ENCODE data around the gene TRMT2B. TPM values are rescaled to one million over a fixed set of nuclear protein-coding genes. Genes with fewer than 3 reads are reported as not detected.

The TRMT2B gene
- total RNA-seq, 4 donors from 2014 or later = 14.9 to 25.4 (median 21.7) TPM

DNA sequence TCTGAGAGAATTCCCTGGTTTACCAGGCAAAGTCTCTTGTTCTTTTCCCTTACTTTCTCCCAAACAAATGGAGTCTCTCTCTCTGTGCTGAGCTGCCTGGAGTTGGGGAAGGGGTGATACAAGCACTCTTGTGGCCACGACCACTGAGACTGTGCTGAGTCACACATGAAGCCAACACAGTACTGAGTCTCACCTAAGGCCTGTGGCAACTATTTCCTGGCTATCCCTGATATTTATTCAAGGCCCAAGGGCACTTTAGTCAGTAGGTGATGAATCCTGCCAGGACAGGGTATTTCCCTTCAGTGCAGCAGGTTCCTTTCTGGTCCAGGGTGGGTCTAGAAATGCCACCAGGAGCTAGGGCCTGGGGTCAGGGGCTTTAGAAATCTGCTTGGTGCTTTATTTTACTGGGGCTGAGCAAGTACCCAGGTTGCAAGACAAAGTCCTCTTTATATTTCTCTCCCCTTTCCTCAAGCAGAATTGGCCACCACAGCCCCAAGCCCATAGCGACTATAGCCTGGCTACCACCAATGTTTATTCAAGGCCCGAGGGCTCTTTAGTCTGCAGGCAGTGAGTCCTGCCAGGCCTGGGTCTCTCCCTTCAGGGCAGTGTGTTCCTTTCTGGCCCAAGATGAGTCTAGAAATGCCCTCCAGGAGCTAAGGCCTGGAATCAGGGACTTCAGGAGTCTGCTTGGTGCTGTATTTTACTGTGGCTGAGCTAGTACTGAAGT is 71.9 kb downstream of the TRMT2B start:
- Histone ChIP-seq H3K27ac (no peak overlapping the region), H3K36me3 (no peaks in the 10 kb centered on the region), H3K9me3 (no peaks in the 10 kb centered on the region), H3K27me3 (no peaks in the 10 kb centered on the region), H3K4me1 (no peaks in the 10 kb centered on the region), H3K4me3 (no peak overlapping the region)
- in situ Hi-C loops (cut with MboI; ENCODE audit: low pct_ligation_motif_present in 1 of 4, low pct_unique_long_range_greater_than_20kb in 1 of 4, low sequenced_read_pairs in 3 of 4) (no loop called here), intact Hi-C loops (cut with DNase I; ENCODE audit: low total_unique reads) (no loop called here)
- TF ChIP-seq POLR2A (IDR thresholded peaks at IDR 0.05) = no peak
- no peak for TF ChIP-seq POLR2AphosphoS5 (IDR thresholded peaks at IDR 0.05)
- TF ChIP-seq EP300 (IDR thresholded peaks at IDR 0.05; ENCODE audit: low read depth) = no peak
- TF ChIP-seq, protein P1, sequence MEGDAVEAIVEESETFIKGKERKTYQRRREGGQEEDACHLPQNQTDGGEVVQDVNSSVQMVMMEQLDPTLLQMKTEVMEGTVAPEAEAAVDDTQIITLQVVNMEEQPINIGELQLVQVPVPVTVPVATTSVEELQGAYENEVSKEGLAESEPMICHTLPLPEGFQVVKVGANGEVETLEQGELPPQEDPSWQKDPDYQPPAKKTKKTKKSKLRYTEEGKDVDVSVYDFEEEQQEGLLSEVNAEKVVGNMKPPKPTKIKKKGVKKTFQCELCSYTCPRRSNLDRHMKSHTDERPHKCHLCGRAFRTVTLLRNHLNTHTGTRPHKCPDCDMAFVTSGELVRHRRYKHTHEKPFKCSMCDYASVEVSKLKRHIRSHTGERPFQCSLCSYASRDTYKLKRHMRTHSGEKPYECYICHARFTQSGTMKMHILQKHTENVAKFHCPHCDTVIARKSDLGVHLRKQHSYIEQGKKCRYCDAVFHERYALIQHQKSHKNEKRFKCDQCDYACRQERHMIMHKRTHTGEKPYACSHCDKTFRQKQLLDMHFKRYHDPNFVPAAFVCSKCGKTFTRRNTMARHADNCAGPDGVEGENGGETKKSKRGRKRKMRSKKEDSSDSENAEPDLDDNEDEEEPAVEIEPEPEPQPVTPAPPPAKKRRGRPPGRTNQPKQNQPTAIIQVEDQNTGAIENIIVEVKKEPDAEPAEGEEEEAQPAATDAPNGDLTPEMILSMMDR (IDR thresholded peaks at IDR 0.05) = no peak
- DNase-seq = no peak
- 81% methylated on average over 3 of the region's 3 CpGs; no CpG with 5 or more reads in 1 of the 2 donors for WGBS, 2 donors (ENCODE audit: low coverage in 1 of 2)

DNA sequence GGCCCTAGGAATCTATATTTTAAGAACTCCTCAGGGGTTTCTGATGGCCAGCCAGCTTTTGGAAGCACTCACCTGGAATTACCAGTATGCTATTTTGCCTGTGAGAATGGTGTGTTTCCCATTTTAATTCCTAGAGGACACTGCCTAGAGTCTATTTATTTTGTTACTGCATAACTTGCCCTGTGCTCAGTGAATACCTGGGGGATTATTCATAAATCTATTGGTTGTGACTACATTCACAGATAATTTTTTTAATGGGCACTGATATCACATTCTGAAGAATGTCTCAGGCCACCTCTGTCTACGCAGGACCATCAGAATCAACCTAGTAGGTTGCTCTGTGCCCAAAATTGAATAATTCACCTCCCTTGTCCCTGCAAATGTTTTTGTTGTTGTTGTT is 75.7 kb downstream of the TRMT2B start:
- no peaks in the 10 kb centered on the region for H3K36me3 ChIP-seq
- no peak for DNase-seq
- 92% methylated on average over 1 of the region's 1 CpG; no CpG with 5 or more reads in 1 of the 2 donors for whole genome bisulfite sequencing, 2 donors (ENCODE audit: low coverage in 1 of 2)
- intact Hi-C loops (cut with DNase I; ENCODE audit: low total_unique reads) (no loop called here), in situ Hi-C loops (cut with MboI; ENCODE audit: low pct_ligation_motif_present in 1 of 4, low pct_unique_long_range_greater_than_20kb in 1 of 4, low sequenced_read_pairs in 3 of 4) (no loop called here)
- H3K4me1 ChIP-seq = no peaks in the 10 kb centered on the region
- H3K9me3 ChIP-seq = no peaks in the 10 kb centered on the region
- no peaks in the 10 kb centered on the region for H3K27me3 ChIP-seq
- H3K4me3 ChIP-seq = no peak overlapping the region
- H3K27ac ChIP-seq = no peak overlapping the region
- no peak for TF ChIP-seq POLR2AphosphoS5 (IDR thresholded peaks at IDR 0.05)
- no peak for TF ChIP-seq EP300 (IDR thresholded peaks at IDR 0.05; ENCODE audit: low read depth)
- TF ChIP-seq POLR2A (IDR thresholded peaks at IDR 0.05) = no peak
- TF ChIP-seq, protein P1 (IDR thresholded peaks at IDR 0.05) = no peak

DNA sequence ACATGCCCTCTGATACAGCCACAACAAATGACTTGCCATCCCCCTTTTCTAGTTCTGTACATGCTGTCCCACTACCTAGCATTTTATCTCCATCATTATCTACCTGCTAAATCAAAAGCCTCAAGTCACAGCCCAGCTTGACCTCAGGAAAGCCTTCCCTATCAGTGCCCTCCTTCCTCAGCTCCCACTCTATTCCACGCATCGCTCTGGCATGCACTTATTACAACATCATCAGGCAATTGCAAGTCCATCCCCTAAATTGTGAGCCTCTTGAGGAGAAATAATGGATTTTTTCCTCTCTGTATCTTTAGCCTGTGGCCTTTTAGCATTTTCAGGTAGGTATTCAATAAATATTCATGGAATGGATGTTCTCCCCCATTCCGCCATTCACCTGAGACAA is 76.7 kb downstream of the TRMT2B start:
- TF ChIP-seq POLR2A (IDR thresholded peaks at IDR 0.05) (no peak), POLR2AphosphoS5 (IDR thresholded peaks at IDR 0.05) (no peak), EP300 (IDR thresholded peaks at IDR 0.05; ENCODE audit: low read depth) (no peak)
- TF ChIP-seq, protein P1 (IDR thresholded peaks at IDR 0.05) = no peak
- 96% methylated on average over 3 of the region's 3 CpGs; no CpG with 5 or more reads in 1 of the 2 donors for WGBS, 2 donors (ENCODE audit: low coverage in 1 of 2)

DNA sequence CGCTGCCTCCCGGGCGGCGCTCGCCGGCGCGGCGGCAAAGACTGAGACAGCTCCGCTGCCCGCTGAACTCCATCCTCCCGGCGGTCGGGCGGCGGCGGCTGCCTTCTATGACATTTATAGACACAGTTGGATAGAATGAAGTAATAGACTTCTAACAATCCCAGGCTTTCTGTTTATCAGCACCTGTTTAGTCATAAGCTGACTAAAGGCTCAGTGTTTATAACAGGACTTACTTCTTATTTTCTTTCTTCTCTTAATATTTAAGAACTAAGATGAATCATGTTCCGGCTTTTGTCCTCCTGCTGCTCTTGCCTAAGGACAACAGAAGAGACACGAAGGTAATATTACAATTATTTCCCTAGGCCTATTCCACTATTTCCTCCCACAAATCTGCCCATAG is 78.5 kb downstream of the TRMT2B start:
- Histone ChIP-seq H3K36me3 (no peaks in the 10 kb centered on the region), H3K4me1 (no peaks in the 10 kb centered on the region), H3K9me3 (no peaks in the 10 kb centered on the region), H3K4me3 (no peak overlapping the region), H3K27me3 (no peaks in the 10 kb centered on the region), H3K27ac (no peak overlapping the region)
- no peak for DNase-seq
- intact Hi-C loops (cut with DNase I; ENCODE audit: low total_unique reads) (no loop called here), in situ Hi-C loops (cut with MboI; ENCODE audit: low pct_ligation_motif_present in 1 of 4, low pct_unique_long_range_greater_than_20kb in 1 of 4, low sequenced_read_pairs in 3 of 4) (no loop called here)
- TF ChIP-seq, protein P1 (IDR thresholded peaks at IDR 0.05) = no peak
- TF ChIP-seq POLR2AphosphoS5 (IDR thresholded peaks at IDR 0.05) (no peak), EP300 (IDR thresholded peaks at IDR 0.05; ENCODE audit: low read depth) (no peak), POLR2A (IDR thresholded peaks at IDR 0.05) (no peak)
- 97 to 100% methylated on average over 1 to 19 of the region's 19 CpGs for WGBS, 2 donors (ENCODE audit: low coverage in 1 of 2)

More for the DNA sequence above, 76.7 kb downstream of the TRMT2B start:
- H3K36me3 ChIP-seq = no peaks in the 10 kb centered on the region
- no peaks in the 10 kb centered on the region for H3K27me3 ChIP-seq
- in situ Hi-C loops (cut with MboI; ENCODE audit: low pct_ligation_motif_present in 1 of 4, low pct_unique_long_range_greater_than_20kb in 1 of 4, low sequenced_read_pairs in 3 of 4) (no loop called here), intact Hi-C loops (cut with DNase I; ENCODE audit: low total_unique reads) (no loop called here)
- H3K4me1 ChIP-seq = no peaks in the 10 kb centered on the region
- H3K27ac ChIP-seq = no peak overlapping the region
- no peak overlapping the region for H3K4me3 ChIP-seq
- no peaks in the 10 kb centered on the region for H3K9me3 ChIP-seq
- DNase-seq = no peak
